IgD-negative memory B cell (primary cell): ENCODE measurements around the gene RAD51B. TPM values are rescaled to one million over a fixed set of nuclear protein-coding genes. Genes with fewer than 3 reads are reported as not detected.
"Not testable (repeated sequence)": the region's sequence is repeated elsewhere in the genome, so short reads cannot be mapped to it uniquely, and the experiment has no call there.

Experiments
- H3K27ac Mint-ChIP-seq, 3 donors: one replicate each; pipeline ENCODE4 v1.8.0; 2020 to 2022; ENCODE audit warnings: mild to moderate bottlenecking in 3 of 3, mixed read lengths in 3 of 3, moderate library complexity in 1 of 3
- H3K27me3 Mint-ChIP-seq: one replicate; pipeline ENCODE4 v1.8.0; 2021; ENCODE audit warnings: mixed read lengths
- H3K36me3 Mint-ChIP-seq: one replicate; pipeline ENCODE4 v1.8.0; 2020; ENCODE audit warnings: mild to moderate bottlenecking, mixed read lengths
- H3K4me1 Mint-ChIP-seq, 3 donors: one replicate each; pipeline ENCODE4 v1.8.0; 2020 to 2022; ENCODE audit warnings: mixed read lengths in 3 of 3, mild to moderate bottlenecking in 1 of 3
- H3K4me3 Mint-ChIP-seq, 4 donors: one replicate each; pipeline ENCODE4 v1.8.0; 2020 to 2022; ENCODE audit warnings: mild to moderate bottlenecking in 4 of 4, mixed read lengths in 4 of 4, moderate library complexity in 3 of 4
- H3K9me3 Mint-ChIP-seq, 3 donors: one replicate each; pipeline ENCODE4 v1.8.0; 2020 to 2021; ENCODE audit warnings: mixed read lengths in 3 of 3, mild to moderate bottlenecking in 1 of 3
- polyA plus RNA-seq: library from polyadenylated mRNA; unstranded; fragments of 300-500 nt; fragmentation: Illumina TruSeq; gene quantifications from one replicate; pipeline ENCODE4 v1.2.3, GENCODE V29; 2021

RAD51B gene
- polyA plus RNA-seq, 1 donor from 2014 or later, result 24.9 TPM

- H3K4me3 Mint-ChIP-seq, result peak overlapping the region in 1 of 4 donors; percentile 10
- H3K36me3 Mint-ChIP-seq, result peaks cover 18% of the 10 kb centered on the region
- peaks cover 7 to 15% (median 14%) of the 10 kb centered on the region in 3 donors for H3K4me1 Mint-ChIP-seq
- H3K27ac Mint-ChIP-seq, result no peak overlapping the region
- H3K9me3 Mint-ChIP-seq, result peaks cover 0 to 4% (median 0%) of the 10 kb centered on the region in 3 donors
- H3K27me3 Mint-ChIP-seq, result no peaks in the 10 kb centered on the region
Observed at GRCh38 chr14:67963545-67963944, 144.0 kb downstream of the RAD51B start.

GRCh38 chr14:67963960-67964812 is 144.6 kb downstream of the RAD51B start:
- Mint-ChIP-seq H3K27me3 (no peaks in the 10 kb centered on the region), H3K27ac (no peak overlapping the region), H3K36me3 (peaks cover 21% of the 10 kb centered on the region), H3K4me1 (peaks cover 7 to 15% (median 14%) of the 10 kb centered on the region in 3 donors), H3K9me3 (peaks cover 0 to 4% (median 0%) of the 10 kb centered on the region in 3 donors), H3K4me3 (no peak overlapping the region)

- H3K4me3 Mint-ChIP-seq, result peak overlapping the region in 1 of 4 donors; percentile 39
- no peak overlapping the region for H3K27ac Mint-ChIP-seq
- no peaks in the 10 kb centered on the region for H3K27me3 Mint-ChIP-seq
- H3K36me3 Mint-ChIP-seq, result peaks cover 20% of the 10 kb centered on the region
- H3K9me3 Mint-ChIP-seq, result peaks cover 0 to 4% (median 0%) of the 10 kb centered on the region in 3 donors
- peaks cover 7 to 15% (median 12%) of the 10 kb centered on the region in 3 donors for H3K4me1 Mint-ChIP-seq
Observed at GRCh38 chr14:67965696-67966095, 146.1 kb downstream of the RAD51B start.

- no peaks in the 10 kb centered on the region for H3K27me3 Mint-ChIP-seq
- H3K9me3 Mint-ChIP-seq, result peaks cover 0 to 4% (median 0%) of the 10 kb centered on the region in 3 donors
- no peak overlapping the region for H3K27ac Mint-ChIP-seq
- peaks cover 20% of the 10 kb centered on the region for H3K36me3 Mint-ChIP-seq
- H3K4me3 Mint-ChIP-seq, result no peak overlapping the region
- peaks cover 3 to 6% (median 6%) of the 10 kb centered on the region in 3 donors for H3K4me1 Mint-ChIP-seq
Observed at GRCh38 chr14:67967206-67967605, 147.6 kb downstream of the RAD51B start.

GRCh38 chr14:67967970-67968369 is 148.4 kb downstream of the RAD51B start:
- not testable (repeated sequence) for H3K27me3 Mint-ChIP-seq, H3K9me3 Mint-ChIP-seq, H3K27ac Mint-ChIP-seq, H3K4me1 Mint-ChIP-seq, H3K4me3 Mint-ChIP-seq
- peaks cover 20% of the 10 kb centered on the region for H3K36me3 Mint-ChIP-seq

- no peak overlapping the region for H3K4me3 Mint-ChIP-seq
- H3K27ac Mint-ChIP-seq, result no peak overlapping the region
- no peaks in the 10 kb centered on the region for H3K27me3 Mint-ChIP-seq
Observed at GRCh38 chr14:67970923-67971322, 151.3 kb downstream of the RAD51B start.

GRCh38 chr14:67971627-67972625 is 152.3 kb downstream of the RAD51B start:
- peaks cover 13% of the 10 kb centered on the region for H3K36me3 Mint-ChIP-seq
- H3K9me3 Mint-ChIP-seq, result peaks cover 0 to 2% (median 0%) of the 10 kb centered on the region in 3 donors

More at GRCh38 chr14:67970923-67971322, 151.3 kb downstream of the RAD51B start:
- peaks cover 18% of the 10 kb centered on the region for H3K36me3 Mint-ChIP-seq
- H3K9me3 Mint-ChIP-seq, result peaks cover 0 to 4% (median 0%) of the 10 kb centered on the region in 3 donors
- peaks cover 0 to 1% (median 0%) of the 10 kb centered on the region in 3 donors for H3K4me1 Mint-ChIP-seq

GRCh38 chr14:67973436-67973835 is 153.9 kb downstream of the RAD51B start:
- Mint-ChIP-seq H3K27ac (no peak overlapping the region), H3K4me1 (peaks cover 0 to 1% (median 0%) of the 10 kb centered on the region in 3 donors), H3K36me3 (peaks cover 10% of the 10 kb centered on the region), H3K9me3 (no peaks in the 10 kb centered on the region), H3K27me3 (no peaks in the 10 kb centered on the region), H3K4me3 (no peak overlapping the region)

More at GRCh38 chr14:67971627-67972625, 152.3 kb downstream of the RAD51B start:
- Mint-ChIP-seq H3K27ac (no peak overlapping the region), H3K27me3 (no peaks in the 10 kb centered on the region), H3K4me1 (peaks cover 0 to 1% (median 0%) of the 10 kb centered on the region in 3 donors), H3K4me3 (no peak overlapping the region)

- H3K27ac Mint-ChIP-seq, result no peak overlapping the region
- no peaks in the 10 kb centered on the region for H3K27me3 Mint-ChIP-seq
- peaks cover 0 to 3% (median 0%) of the 10 kb centered on the region in 3 donors for H3K4me1 Mint-ChIP-seq
- H3K4me3 Mint-ChIP-seq, result no peak overlapping the region
- H3K9me3 Mint-ChIP-seq, result no peaks in the 10 kb centered on the region
- H3K36me3 Mint-ChIP-seq, result peaks cover 6% of the 10 kb centered on the region
Observed at GRCh38 chr14:67975470-67975869, 155.9 kb downstream of the RAD51B start.

GRCh38 chr14:67977434-67978034 is 158.0 kb downstream of the RAD51B start:
- H3K27ac Mint-ChIP-seq, result no peak overlapping the region
- no peaks in the 10 kb centered on the region for H3K9me3 Mint-ChIP-seq
- no peak overlapping the region for H3K4me3 Mint-ChIP-seq
- peaks cover 6% of the 10 kb centered on the region for H3K36me3 Mint-ChIP-seq
- H3K4me1 Mint-ChIP-seq, result peaks cover 0 to 3% (median 0%) of the 10 kb centered on the region in 3 donors
- H3K27me3 Mint-ChIP-seq, result no peaks in the 10 kb centered on the region

GRCh38 chr14:67978749-67979148 is 159.2 kb downstream of the RAD51B start:
- Mint-ChIP-seq H3K4me1 (peaks cover 0 to 2% (median 0%) of the 10 kb centered on the region in 3 donors), H3K27me3 (no peaks in the 10 kb centered on the region), H3K4me3 (no peak overlapping the region), H3K9me3 (no peaks in the 10 kb centered on the region), H3K27ac (no peak overlapping the region), H3K36me3 (peaks cover 6% of the 10 kb centered on the region)

GRCh38 chr14:67982711-67983608 is 163.4 kb downstream of the RAD51B start:
- no peaks in the 10 kb centered on the region for H3K9me3 Mint-ChIP-seq
- no peaks in the 10 kb centered on the region for H3K27me3 Mint-ChIP-seq
- no peak overlapping the region for H3K4me3 Mint-ChIP-seq

GRCh38 chr14:67984274-67984673 is 164.7 kb downstream of the RAD51B start:
- H3K4me1 Mint-ChIP-seq, result peaks cover 0 to 2% (median 0%) of the 10 kb centered on the region in 3 donors
- H3K9me3 Mint-ChIP-seq, result no peaks in the 10 kb centered on the region
- no peak overlapping the region for H3K27ac Mint-ChIP-seq
- no peaks in the 10 kb centered on the region for H3K27me3 Mint-ChIP-seq
- H3K36me3 Mint-ChIP-seq, result peaks cover 4% of the 10 kb centered on the region
- H3K4me3 Mint-ChIP-seq, result no peak overlapping the region

More at GRCh38 chr14:67982711-67983608, 163.4 kb downstream of the RAD51B start:
- H3K27ac Mint-ChIP-seq, result peak overlapping the region in 1 of 3 donors; percentile 14
- peaks cover 0 to 2% (median 2%) of the 10 kb centered on the region in 3 donors for H3K4me1 Mint-ChIP-seq
- H3K36me3 Mint-ChIP-seq, result peaks cover 4% of the 10 kb centered on the region
